HepG2 (cell line): ENCODE results near the gene CPB2. TPM values are rescaled to one million over a fixed set of nuclear protein-coding genes. Genes with fewer than 3 reads are reported as not detected.

Experiments
- BCL3 ChIP-seq: sonication (generic); formaldehyde crosslinking; IDR thresholded peaks from 2 replicates; pipeline ENCODE4 v1.5.1; 2020; ENCODE audit warnings: mild to moderate bottlenecking, missing genetic modification reagents, moderate library complexity
- KLF6 ChIP-seq: IDR thresholded peaks from 2 replicates; pipeline ENCODE4 v1.8.0; 2016; ENCODE audit warnings: missing biosample characterization, missing genetic modification reagents
- KMT2A ChIP-seq: sonication (generic); formaldehyde crosslinking; IDR thresholded peaks from 2 replicates; pipeline ENCODE4 v1.4.0; 2020; ENCODE audit warnings: missing genetic modification reagents
- MAFG ChIP-seq: sonication (generic); formaldehyde crosslinking; IDR thresholded peaks from 2 replicates; pipeline ENCODE4 v1.5.1; 2020; ENCODE audit warnings: mild to moderate bottlenecking, missing genetic modification reagents
- MAZ ChIP-seq, 2 experiments: sonication (generic) in 1 of 2; formaldehyde crosslinking in 1 of 2; IDR thresholded peaks; 2 replicates each; pipeline versions ENCODE4 v1.5.0 to v1.6.1; 2012 to 2020; ENCODE audit warnings: low read depth in 2 of 2, mild to moderate bottlenecking in 2 of 2, borderline replicate concordance in 1 of 2, improper control_type of control experiment in 1 of 2, low read length in 1 of 2, missing genetic modification reagents in 1 of 2, moderate library complexity in 1 of 2
- SALL1 ChIP-seq: sonication (generic); formaldehyde crosslinking; IDR thresholded peaks from 2 replicates; pipeline ENCODE4 v1.8.0; 2022; ENCODE audit warnings: mild to moderate bottlenecking, missing genetic modification reagents
- SSRP1 ChIP-seq: IDR thresholded peaks from 2 replicates; pipeline ENCODE4 v1.6.1; 2016; ENCODE audit warnings: control low read depth
- TAF1 ChIP-seq: sonication (generic); formaldehyde crosslinking; IDR thresholded peaks from 2 replicates; pipeline ENCODE4 v1.4.0; 2020; ENCODE audit warnings: missing genetic modification reagents
- ZBTB2 ChIP-seq: sonication (generic); formaldehyde crosslinking; IDR thresholded peaks from 2 replicates; pipeline ENCODE4 v1.8.0; 2022; ENCODE audit warnings: low read depth, missing genetic modification reagents
- ZKSCAN1 ChIP-seq: fragments of 150-350 bp; IDR thresholded peaks from 2 replicates; pipeline ENCODE4 v1.6.1; 2014; ENCODE audit warnings: low read length
- ZNF296 ChIP-seq: sonication (generic); formaldehyde crosslinking; conservative IDR thresholded peaks from 2 replicates; pipeline ENCODE4 v1.5.0; 2020; ENCODE audit warnings: mild to moderate bottlenecking, missing genetic modification reagents
- ZNF329 ChIP-seq: sonication (generic); formaldehyde crosslinking; IDR thresholded peaks from 2 replicates; pipeline ENCODE4 v1.9.0; 2021; ENCODE audit warnings: low read depth, mild to moderate bottlenecking, missing genetic modification reagents
- ZNF570 ChIP-seq: sonication (generic); formaldehyde crosslinking; IDR thresholded peaks from 2 replicates; pipeline ENCODE4 v1.4.0; 2020; ENCODE audit warnings: mild to moderate bottlenecking, missing genetic modification reagents, borderline replicate concordance
- ZNF589 ChIP-seq: sonication (generic); formaldehyde crosslinking; conservative IDR thresholded peaks from 2 replicates; pipeline ENCODE4 v1.8.0; 2022; ENCODE audit warnings: mild to moderate bottlenecking, moderate library complexity, missing genetic modification reagents
- ZNF678 ChIP-seq: sonication (generic); formaldehyde crosslinking; IDR thresholded peaks from 2 replicates; pipeline ENCODE4 v1.4.0; 2020; ENCODE audit warnings: mild to moderate bottlenecking, missing genetic modification reagents
- polyA plus RNA-seq, 8 experiments: library from polyadenylated mRNA; depleted of rRNA in 3 of 8; stranded (reverse) in 7 of 8; unstranded in 1 of 8; fragments of >200 nt; fragmentation: Illumina TruSeq in 4 of 8; extraction: Trizol in 4 of 8; gene quantifications; 2 replicates each; pipeline versions ENCODE4 v1.2.1 to v1.2.3, GENCODE V29; 2011 to 2016; ENCODE audit warnings: low read depth in 4 of 8, missing spikeins in 1 of 8, mixed read lengths in 1 of 8; ENCODE audit not compliant: insufficient read depth in 1 of 8
- total RNA-seq, 5 experiments: library from RNA; depleted of rRNA; stranded (reverse); fragments of >200 nt; fragmentation: Illumina TruSeq; extraction: Trizol; gene quantifications; 2 replicates each; pipeline ENCODE4 v1.2.3, GENCODE V29; 2016; ENCODE audit warnings: low read depth in 1 of 5
- TF ChIP-seq, protein P1 (sequence below): sonication (generic); formaldehyde crosslinking; IDR thresholded peaks from 2 replicates; pipeline ENCODE4 v1.4.0; 2020; ENCODE audit warnings: missing genetic modification reagents
- TF ChIP-seq, protein P2 (sequence below): IDR thresholded peaks from 2 replicates; pipeline ENCODE4 v1.6.1; 2016; ENCODE audit warnings: low read depth, borderline replicate concordance
- TF ChIP-seq, protein P3 (sequence below): sonication (generic); formaldehyde crosslinking; IDR thresholded peaks from 2 replicates; pipeline ENCODE4 v1.8.0; 2022; ENCODE audit warnings: mild to moderate bottlenecking, missing genetic modification reagents

CPB2 gene
- total and polyA plus RNA-seq, 2 of the 13 experiments (the other 11 are each of a cell fraction or from before 2014, with no cell fraction given): 125 to 140 TPM

DNA sequence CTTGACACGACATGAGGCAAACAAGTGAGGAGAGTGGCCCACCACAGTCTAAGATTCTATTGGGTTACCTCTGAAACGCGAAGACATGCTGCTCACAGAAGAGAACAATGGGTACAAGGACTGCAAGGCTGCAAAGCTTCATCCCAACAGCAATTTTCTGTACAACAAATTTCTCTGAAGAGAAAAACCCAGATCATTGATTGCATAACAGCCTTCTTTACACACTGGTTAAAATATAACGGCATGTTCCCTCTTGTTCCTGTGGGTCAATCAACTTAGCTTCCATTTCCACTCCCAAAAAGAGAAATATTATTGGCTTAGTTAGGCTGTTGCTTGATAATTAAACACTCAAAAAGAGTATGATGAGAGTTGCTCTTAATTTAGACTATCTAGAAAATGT is at the start of gene CPB2 (continued):
- TF ChIP-seq, protein P1, sequence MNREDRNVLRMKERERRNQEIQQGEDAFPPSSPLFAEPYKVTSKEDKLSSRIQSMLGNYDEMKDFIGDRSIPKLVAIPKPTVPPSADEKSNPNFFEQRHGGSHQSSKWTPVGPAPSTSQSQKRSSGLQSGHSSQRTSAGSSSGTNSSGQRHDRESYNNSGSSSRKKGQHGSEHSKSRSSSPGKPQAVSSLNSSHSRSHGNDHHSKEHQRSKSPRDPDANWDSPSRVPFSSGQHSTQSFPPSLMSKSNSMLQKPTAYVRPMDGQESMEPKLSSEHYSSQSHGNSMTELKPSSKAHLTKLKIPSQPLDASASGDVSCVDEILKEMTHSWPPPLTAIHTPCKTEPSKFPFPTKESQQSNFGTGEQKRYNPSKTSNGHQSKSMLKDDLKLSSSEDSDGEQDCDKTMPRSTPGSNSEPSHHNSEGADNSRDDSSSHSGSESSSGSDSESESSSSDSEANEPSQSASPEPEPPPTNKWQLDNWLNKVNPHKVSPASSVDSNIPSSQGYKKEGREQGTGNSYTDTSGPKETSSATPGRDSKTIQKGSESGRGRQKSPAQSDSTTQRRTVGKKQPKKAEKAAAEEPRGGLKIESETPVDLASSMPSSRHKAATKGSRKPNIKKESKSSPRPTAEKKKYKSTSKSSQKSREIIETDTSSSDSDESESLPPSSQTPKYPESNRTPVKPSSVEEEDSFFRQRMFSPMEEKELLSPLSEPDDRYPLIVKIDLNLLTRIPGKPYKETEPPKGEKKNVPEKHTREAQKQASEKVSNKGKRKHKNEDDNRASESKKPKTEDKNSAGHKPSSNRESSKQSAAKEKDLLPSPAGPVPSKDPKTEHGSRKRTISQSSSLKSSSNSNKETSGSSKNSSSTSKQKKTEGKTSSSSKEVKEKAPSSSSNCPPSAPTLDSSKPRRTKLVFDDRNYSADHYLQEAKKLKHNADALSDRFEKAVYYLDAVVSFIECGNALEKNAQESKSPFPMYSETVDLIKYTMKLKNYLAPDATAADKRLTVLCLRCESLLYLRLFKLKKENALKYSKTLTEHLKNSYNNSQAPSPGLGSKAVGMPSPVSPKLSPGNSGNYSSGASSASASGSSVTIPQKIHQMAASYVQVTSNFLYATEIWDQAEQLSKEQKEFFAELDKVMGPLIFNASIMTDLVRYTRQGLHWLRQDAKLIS (CRISPR knock-in tag): no peak
- TF ChIP-seq TAF1 (CRISPR knock-in tag) (peak; percentile 46; the same call in 1 of the 2 replicates), KMT2A (CRISPR knock-in tag) (no peak), ZBTB2 (CRISPR knock-in tag) (no peak), ZNF589 (no peak), KLF6 (CRISPR knock-in tag) (no peak), ZNF329 (CRISPR knock-in tag) (no peak), SALL1 (CRISPR knock-in tag) (peak; percentile 49; the same call in 1 of the 2 replicates), BCL3 (CRISPR knock-in tag) (no peak), ZKSCAN1 (no peak), SSRP1 (no peak), ZNF296 (CRISPR knock-in tag) (no peak), MAZ (IDR thresholded peaks at IDR 0.05; ENCODE audit: borderline replicate concordance, low read depth, low read length) (no peak), MAZ (CRISPR knock-in tag; IDR thresholded peaks at IDR 0.05; ENCODE audit: low read depth) (no peak), MAFG (CRISPR knock-in tag) (no peak), ZNF678 (CRISPR knock-in tag) (no peak), ZNF570 (CRISPR knock-in tag) (no peak)
- TF ChIP-seq, protein P2, sequence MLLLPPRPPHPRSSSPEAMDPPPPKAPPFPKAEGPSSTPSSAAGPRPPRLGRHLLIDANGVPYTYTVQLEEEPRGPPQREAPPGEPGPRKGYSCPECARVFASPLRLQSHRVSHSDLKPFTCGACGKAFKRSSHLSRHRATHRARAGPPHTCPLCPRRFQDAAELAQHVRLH: 0 out of 2 replicates have a peak, but pooled peaks have one; percentile 47
- TF ChIP-seq, protein P3, sequence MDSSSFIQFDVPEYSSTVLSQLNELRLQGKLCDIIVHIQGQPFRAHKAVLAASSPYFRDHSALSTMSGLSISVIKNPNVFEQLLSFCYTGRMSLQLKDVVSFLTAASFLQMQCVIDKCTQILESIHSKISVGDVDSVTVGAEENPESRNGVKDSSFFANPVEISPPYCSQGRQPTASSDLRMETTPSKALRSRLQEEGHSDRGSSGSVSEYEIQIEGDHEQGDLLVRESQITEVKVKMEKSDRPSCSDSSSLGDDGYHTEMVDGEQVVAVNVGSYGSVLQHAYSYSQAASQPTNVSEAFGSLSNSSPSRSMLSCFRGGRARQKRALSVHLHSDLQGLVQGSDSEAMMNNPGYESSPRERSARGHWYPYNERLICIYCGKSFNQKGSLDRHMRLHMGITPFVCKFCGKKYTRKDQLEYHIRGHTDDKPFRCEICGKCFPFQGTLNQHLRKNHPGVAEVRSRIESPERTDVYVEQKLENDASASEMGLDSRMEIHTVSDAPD (CRISPR knock-in tag): no peak; the same call in 1 of the 2 replicates
